BJ (cell line): ENCODE measurements around the gene TNFRSF1B. TPM values are rescaled to one million over a fixed set of nuclear protein-coding genes. Genes with fewer than 3 reads are reported as not detected.

Experiments used
- CTCF ChIA-PET: fragments of 350-600 bp; formaldehyde crosslinking; extraction: SDS; loops from one replicate; lab custom pipeline; 2021; ENCODE audit warnings: antibody characterized with exemption, inconsistent platforms; lab: Yijun Ruan, JAX
- POLR2A ChIA-PET: fragments of 300-600 bp; sonication (Branson Sonifier 250); formaldehyde crosslinking; extraction: SDS; loops from one replicate; lab custom pipeline; 2021; ENCODE audit warnings: antibody characterized with exemption; lab: Charles Lee
- DNase-seq: peaks from one replicate; pipeline ENCODE4 v3.0.0-alpha.2; 2011; ENCODE audit warnings: low read depth
- H3K27me3 ChIP-seq: 2 replicates; pipeline ENCODE4 v1.6.0; 2011; ENCODE audit warnings: low read length; ENCODE audit not compliant: control insufficient read depth, insufficient read depth
- H3K36me3 ChIP-seq: 2 replicates; pipeline ENCODE4 v1.5.1; 2011; ENCODE audit warnings: low read length; ENCODE audit not compliant: control insufficient read depth, insufficient read depth
- H3K4me3 ChIP-seq: 2 replicates; pipeline ENCODE4 v1.5.1; 2011; ENCODE audit warnings: low read depth, mild to moderate bottlenecking, control low read depth, low read length
- CTCF ChIP-seq: IDR thresholded peaks from 2 replicates; pipeline ENCODE4 v1.5.1; 2011; ENCODE audit warnings: low read depth, mild to moderate bottlenecking, control low read depth, inconsistent platforms, low read length, moderate library complexity; ENCODE audit not compliant: insufficient read depth
- polyA plus RNA-seq: library from polyadenylated mRNA; depleted of rRNA; stranded (reverse); fragments of >200 nt; gene quantifications from 2 replicates; pipeline ENCODE4 v1.2.3, GENCODE V29; 2011

TNFRSF1B gene
- polyA plus RNA-seq, 1 experiment, result 0.60 TPM

- Histone ChIP-seq H3K27me3 (no peaks in the 10 kb centered on the region), H3K4me3 (no peak overlapping the region), H3K36me3 (no peaks in the 10 kb centered on the region)
- TF ChIP-seq CTCF, result no peak
- no peak for DNase-seq
- POLR2A ChIA-PET, result no interaction called here
- CTCF ChIA-PET, result interaction anchor here (0.6 to 2.8 kb wide), 4 partner anchors 24 to 140 kb away, joined by 3 to 8 read pairs (median 4); no protein-coding TSS in a partner anchor
These were observed 17.6 kb upstream of the TNFRSF1B start for GRCh38 chr1:12148958-12149790.

GRCh38 chr1:12149791-12150175 lies 17.0 kb upstream of the TNFRSF1B start:
- Histone ChIP-seq H3K27me3 (no peaks in the 10 kb centered on the region), H3K4me3 (no peak overlapping the region), H3K36me3 (no peaks in the 10 kb centered on the region)
- TF ChIP-seq CTCF, result no peak
- ChIA-PET POLR2A (no interaction called here), CTCF (interaction anchor here (0.6 to 2.3 kb wide), 4 partner anchors 11 to 139 kb away, joined by 3 to 6 read pairs (median 3); no protein-coding TSS in a partner anchor)
- no peak for DNase-seq

GRCh38 chr1:12150456-12151200 lies 16.2 kb upstream of the TNFRSF1B start:
- CTCF ChIA-PET, result interaction anchor here (0.6 to 2.3 kb wide), 5 partner anchors 10 to 31 kb away, joined by 3 to 6 read pairs (median 3); no protein-coding TSS in a partner anchor
- DNase-seq, result no peak
- POLR2A ChIA-PET, result no interaction called here
- Histone ChIP-seq H3K27me3 (no peaks in the 10 kb centered on the region), H3K36me3 (no peaks in the 10 kb centered on the region), H3K4me3 (no peak overlapping the region)
- no peak for TF ChIP-seq CTCF

GRCh38 chr1:12151465-12151864 lies 15.3 kb upstream of the TNFRSF1B start:
- POLR2A ChIA-PET, result no interaction called here
- Histone ChIP-seq H3K36me3 (no peaks in the 10 kb centered on the region), H3K4me3 (no peak overlapping the region), H3K27me3 (no peaks in the 10 kb centered on the region)
- no peak for TF ChIP-seq CTCF
- no peak for DNase-seq
- CTCF ChIA-PET, result interaction anchor here (2.3 kb wide), 1 partner anchor 27 kb away, joined by 6 read pairs; no protein-coding TSS in a partner anchor
